NT2/D1 (cell line): ENCODE results near the gene OSBPL9.

Experiments used
- SUZ12 ChIP-seq: IDR thresholded peaks from 2 replicates; pipeline ENCODE4 v1.6.1; 2011; ENCODE audit not compliant: insufficient read length, insufficient read depth; ENCODE audit errors: extremely low read depth
- ZNF274 ChIP-seq: IDR thresholded peaks from 2 replicates; pipeline ENCODE4 v1.6.1; 2011; ENCODE audit warnings: mild to moderate bottlenecking, low read depth, low read length

DNA sequence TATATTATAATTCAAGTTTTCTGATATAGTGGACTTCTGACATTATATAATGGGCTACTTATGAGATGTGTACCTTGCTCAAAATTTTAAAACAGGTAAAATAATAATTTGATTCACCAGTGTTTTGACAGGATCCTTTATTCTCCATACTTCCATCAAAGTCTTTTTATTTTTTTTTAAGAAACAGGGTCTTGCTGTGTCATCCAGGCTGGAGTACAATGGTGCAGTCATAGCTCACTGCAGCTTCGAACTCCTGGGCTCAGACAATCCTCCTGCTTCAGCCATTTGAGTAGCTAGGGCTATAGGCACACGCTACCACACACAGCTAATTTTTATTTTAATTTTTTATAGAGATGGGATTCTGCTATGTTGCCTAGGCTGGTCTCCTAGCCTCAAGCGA lies 132.3 kb downstream of the OSBPL9 start:
- TF ChIP-seq SUZ12, result no peak
- no peak for TF ChIP-seq ZNF274
